ENCODE results near the gene RAMP1. TPM values are rescaled to one million over a fixed set of nuclear protein-coding genes. Genes with fewer than 3 reads are reported as not detected.

The RAMP1 gene
- total RNA-seq, 4 donors from 2014 or later = 10.0 to 16.1 (median 11.2) TPM

GRCh38 chr2:237859082-237859433 is 365 bp upstream of the RAMP1 start:
- Histone ChIP-seq H3K27me3 (peaks cover 12% of the 10 kb centered on the region), H3K4me3 (peak overlapping the region; percentile 57), H3K9me3 (no peaks in the 10 kb centered on the region), H3K36me3 (no peaks in the 10 kb centered on the region), H3K4me1 (peaks cover 23% of the 10 kb centered on the region), H3K27ac (no peak overlapping the region)
- TF ChIP-seq POLR2A (IDR thresholded peaks at IDR 0.05) = no peak
- no peak for TF ChIP-seq POLR2AphosphoS5 (IDR thresholded peaks at IDR 0.05)
- no peak for TF ChIP-seq EP300 (IDR thresholded peaks at IDR 0.05)
- TF ChIP-seq, protein P1, sequence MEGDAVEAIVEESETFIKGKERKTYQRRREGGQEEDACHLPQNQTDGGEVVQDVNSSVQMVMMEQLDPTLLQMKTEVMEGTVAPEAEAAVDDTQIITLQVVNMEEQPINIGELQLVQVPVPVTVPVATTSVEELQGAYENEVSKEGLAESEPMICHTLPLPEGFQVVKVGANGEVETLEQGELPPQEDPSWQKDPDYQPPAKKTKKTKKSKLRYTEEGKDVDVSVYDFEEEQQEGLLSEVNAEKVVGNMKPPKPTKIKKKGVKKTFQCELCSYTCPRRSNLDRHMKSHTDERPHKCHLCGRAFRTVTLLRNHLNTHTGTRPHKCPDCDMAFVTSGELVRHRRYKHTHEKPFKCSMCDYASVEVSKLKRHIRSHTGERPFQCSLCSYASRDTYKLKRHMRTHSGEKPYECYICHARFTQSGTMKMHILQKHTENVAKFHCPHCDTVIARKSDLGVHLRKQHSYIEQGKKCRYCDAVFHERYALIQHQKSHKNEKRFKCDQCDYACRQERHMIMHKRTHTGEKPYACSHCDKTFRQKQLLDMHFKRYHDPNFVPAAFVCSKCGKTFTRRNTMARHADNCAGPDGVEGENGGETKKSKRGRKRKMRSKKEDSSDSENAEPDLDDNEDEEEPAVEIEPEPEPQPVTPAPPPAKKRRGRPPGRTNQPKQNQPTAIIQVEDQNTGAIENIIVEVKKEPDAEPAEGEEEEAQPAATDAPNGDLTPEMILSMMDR (IDR thresholded peaks at IDR 0.05) = no peak
- DNase-seq (ENCODE audit: low spot score in 2 of 2) = no peak
- WGBS = 0% methylated on average over 3 of the region's 15 CpGs

- no peaks in the 10 kb centered on the region for H3K9me3 ChIP-seq
- TF ChIP-seq, protein P1 (IDR thresholded peaks at IDR 0.05) = no peak
- TF ChIP-seq POLR2A (IDR thresholded peaks at IDR 0.05) = no peak
- TF ChIP-seq EP300 (IDR thresholded peaks at IDR 0.05) = no peak
- no peak for TF ChIP-seq POLR2AphosphoS5 (IDR thresholded peaks at IDR 0.05)
- peak overlapping the region; percentile 57 for H3K4me3 ChIP-seq
- H3K27ac ChIP-seq = no peak overlapping the region
- no peaks in the 10 kb centered on the region for H3K36me3 ChIP-seq
- peaks cover 12% of the 10 kb centered on the region for H3K27me3 ChIP-seq
- 68% methylated on average over 22 of the region's 22 CpGs for WGBS
- H3K4me1 ChIP-seq = peaks cover 29% of the 10 kb centered on the region
- no peak for DNase-seq (ENCODE audit: low spot score in 2 of 2)
These were observed 981 bp downstream of the RAMP1 start for GRCh38 chr2:237860273-237860935.

DNA sequence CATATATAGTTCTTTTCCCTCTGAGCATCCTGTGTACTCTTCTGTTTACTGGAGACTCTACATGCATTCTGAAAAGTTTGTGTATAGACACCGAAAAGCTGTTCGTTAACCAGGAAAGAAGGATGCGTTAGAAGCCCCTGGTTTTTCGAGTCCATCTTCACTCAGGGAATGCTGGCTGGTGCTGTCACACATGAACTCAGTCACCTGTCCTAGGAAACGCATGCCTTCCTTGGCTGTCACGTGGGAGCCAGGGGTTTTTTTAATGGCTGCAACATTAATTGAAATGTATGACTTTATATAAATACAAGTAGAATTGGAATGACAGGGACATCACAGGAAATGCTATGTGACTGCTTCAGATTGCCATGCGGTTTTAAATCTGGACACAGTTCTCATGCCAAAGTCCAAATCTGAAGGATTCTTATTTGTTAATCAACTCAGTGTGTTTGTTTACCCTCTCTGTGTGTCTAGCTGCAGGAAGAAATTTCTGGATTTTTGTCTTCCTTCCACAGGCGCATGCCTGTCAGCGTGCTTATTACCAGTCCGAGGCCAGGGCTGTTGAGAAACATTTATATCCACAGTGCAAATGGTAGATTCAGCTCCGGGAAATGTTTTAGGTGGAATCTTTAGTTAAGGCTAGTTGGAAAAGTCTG is 2.6 kb downstream of the RAMP1 start:
- Histone ChIP-seq H3K27me3 (peaks cover 12% of the 10 kb centered on the region), H3K4me3 (no peak overlapping the region), H3K9me3 (no peaks in the 10 kb centered on the region), H3K4me1 (peaks cover 30% of the 10 kb centered on the region), H3K36me3 (no peaks in the 10 kb centered on the region), H3K27ac (no peak overlapping the region)
- 78% methylated on average over 11 of the region's 11 CpGs for WGBS
- TF ChIP-seq POLR2A (IDR thresholded peaks at IDR 0.05) (no peak), EP300 (IDR thresholded peaks at IDR 0.05) (no peak), POLR2AphosphoS5 (IDR thresholded peaks at IDR 0.05) (no peak)
- TF ChIP-seq, protein P1 (IDR thresholded peaks at IDR 0.05) = no peak
- no peak for DNase-seq (ENCODE audit: low spot score in 2 of 2)

- no peak overlapping the region for H3K27ac ChIP-seq
- 94% methylated on average over 8 of the region's 8 CpGs for WGBS
- DNase-seq (ENCODE audit: low spot score in 2 of 2) = no peak
These were observed 3.1 kb downstream of the RAMP1 start for GRCh38 chr2:237862528-237862895.

DNA sequence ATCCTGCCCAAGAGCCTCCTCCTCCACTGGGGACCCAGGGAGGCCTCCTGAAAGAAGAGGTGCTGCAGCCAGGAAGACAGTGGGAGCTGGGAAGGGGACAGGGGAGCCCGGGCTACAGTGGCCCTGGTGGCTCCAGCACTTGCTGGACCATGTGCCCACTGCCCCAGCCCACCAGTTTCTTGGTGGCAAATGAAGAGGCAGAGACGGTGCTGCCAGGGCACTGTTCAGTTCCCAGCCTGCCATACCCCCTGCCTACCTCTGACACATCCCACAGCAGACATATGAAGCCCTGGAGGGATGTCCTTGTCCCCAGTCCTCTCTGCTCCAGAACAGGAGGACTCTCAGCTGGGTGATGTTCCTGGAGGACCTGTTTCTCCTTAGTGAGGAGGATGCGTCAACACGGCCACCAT is 3.7 kb downstream of the RAMP1 start:
- WGBS = 94% methylated on average over 3 of the region's 4 CpGs
- no peak overlapping the region for H3K27ac ChIP-seq

More at GRCh38 chr2:237862528-237862895, 3.1 kb downstream of the RAMP1 start:
- H3K27me3 ChIP-seq = peaks cover 12% of the 10 kb centered on the region
- H3K9me3 ChIP-seq = no peaks in the 10 kb centered on the region
- no peak overlapping the region for H3K4me3 ChIP-seq
- TF ChIP-seq POLR2A (IDR thresholded peaks at IDR 0.05) = no peak
- TF ChIP-seq, protein P1 (IDR thresholded peaks at IDR 0.05) = no peak
- TF ChIP-seq EP300 (IDR thresholded peaks at IDR 0.05) = no peak
- TF ChIP-seq POLR2AphosphoS5 (IDR thresholded peaks at IDR 0.05) = no peak
- peaks cover 30% of the 10 kb centered on the region for H3K4me1 ChIP-seq
- no peaks in the 10 kb centered on the region for H3K36me3 ChIP-seq

More for the DNA sequence above, 3.7 kb downstream of the RAMP1 start:
- peaks cover 30% of the 10 kb centered on the region for H3K4me1 ChIP-seq
- no peak overlapping the region for H3K4me3 ChIP-seq
- peaks cover 12% of the 10 kb centered on the region for H3K27me3 ChIP-seq
- no peaks in the 10 kb centered on the region for H3K36me3 ChIP-seq
- peak in 1 of 2 donors; percentile 57 for DNase-seq (ENCODE audit: low spot score in 2 of 2)
- no peaks in the 10 kb centered on the region for H3K9me3 ChIP-seq
- TF ChIP-seq POLR2AphosphoS5 (IDR thresholded peaks at IDR 0.05) = no peak
- TF ChIP-seq, protein P1 (IDR thresholded peaks at IDR 0.05) = no peak
- TF ChIP-seq POLR2A (IDR thresholded peaks at IDR 0.05) = no peak
- TF ChIP-seq EP300 (IDR thresholded peaks at IDR 0.05) = no peak

Data from suprapubic skin (tissue), 4 donors.